Measurements from ENCODE around the gene SURF2.
A peak's percentile ranks its signal among the peaks of the same experiment; 100 is the strongest.
"Not testable (repeated sequence)": the region's sequence is repeated elsewhere in the genome, so short reads cannot be mapped to it uniquely, and the experiment has no call there.

Gene SURF2

GRCh38 chr9:133368249-133368881, 12.0 kb downstream of the SURF2 start:
- WGBS, 2 experiments (ENCODE audit: insufficient coverage in 2 of 2), result 96 to 97% methylated on average over 14 to 15 of the region's 18 CpGs
- no peak overlapping the region for H3K4me3 ChIP-seq (ENCODE audit: extremely low read depth, insufficient read depth, low read length, poor library complexity, severe bottlenecking)

GRCh38 chr9:133369422-133369821, 13.1 kb downstream of the SURF2 start:
- Histone ChIP-seq H3K27ac (ENCODE audit: low read depth, low read length, severe bottlenecking) (no peak overlapping the region), H3K4me1 (ENCODE audit: control insufficient read depth, insufficient read depth, low read length, poor library complexity, severe bottlenecking) (peaks cover 7% of the 10 kb centered on the region), H3K36me3 (ENCODE audit: control insufficient read depth, insufficient read depth, low read length) (peaks cover 98% of the 10 kb centered on the region), H3K9me3 (ENCODE audit: control insufficient read depth, low read length) (no peaks in the 10 kb centered on the region), H3K4me3 (ENCODE audit: extremely low read depth, insufficient read depth, low read length, poor library complexity, severe bottlenecking) (no peak overlapping the region)
- 86 to 87% methylated on average over 1 to 6 of the region's 6 CpGs for WGBS, 2 experiments (ENCODE audit: insufficient coverage in 2 of 2)

More at GRCh38 chr9:133368249-133368881, 12.0 kb downstream of the SURF2 start:
- Histone ChIP-seq H3K27ac (ENCODE audit: low read depth, low read length, severe bottlenecking) (no peak overlapping the region), H3K9me3 (ENCODE audit: control insufficient read depth, low read length) (no peaks in the 10 kb centered on the region), H3K36me3 (ENCODE audit: control insufficient read depth, insufficient read depth, low read length) (peaks cover 98% of the 10 kb centered on the region), H3K4me1 (ENCODE audit: control insufficient read depth, insufficient read depth, low read length, poor library complexity, severe bottlenecking) (peaks cover 7% of the 10 kb centered on the region)

DNA sequence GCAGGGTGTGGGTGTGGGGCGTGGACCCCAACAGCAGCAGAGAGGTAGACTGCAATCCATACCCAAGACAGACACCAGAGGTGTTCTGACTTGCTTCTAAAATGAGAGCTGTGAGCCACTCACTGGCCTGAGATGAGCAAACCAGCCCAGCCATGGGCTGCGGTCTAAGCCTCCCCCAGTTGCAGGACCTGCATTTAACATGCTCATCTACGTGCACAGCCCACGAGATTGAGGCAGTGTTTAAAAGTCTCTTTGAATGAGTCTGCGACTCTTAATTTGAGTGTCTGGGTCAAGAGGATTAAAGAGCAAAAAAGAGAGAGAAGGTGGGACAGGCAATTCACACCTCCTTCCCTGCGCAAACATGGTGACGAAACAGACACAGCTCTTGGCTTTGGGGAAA, 13.6 kb downstream of the SURF2 start:
- Histone ChIP-seq H3K4me3 (ENCODE audit: extremely low read depth, insufficient read depth, low read length, poor library complexity, severe bottlenecking) (no peak overlapping the region), H3K9me3 (ENCODE audit: control insufficient read depth, low read length) (no peaks in the 10 kb centered on the region), H3K4me1 (ENCODE audit: control insufficient read depth, insufficient read depth, low read length, poor library complexity, severe bottlenecking) (peaks cover 7% of the 10 kb centered on the region), H3K27ac (ENCODE audit: low read depth, low read length, severe bottlenecking) (no peak overlapping the region), H3K36me3 (ENCODE audit: control insufficient read depth, insufficient read depth, low read length) (peaks cover 93% of the 10 kb centered on the region)
- 92 to 99% methylated on average over 7 of the region's 7 CpGs for WGBS, 2 experiments (ENCODE audit: insufficient coverage in 2 of 2)

DNA sequence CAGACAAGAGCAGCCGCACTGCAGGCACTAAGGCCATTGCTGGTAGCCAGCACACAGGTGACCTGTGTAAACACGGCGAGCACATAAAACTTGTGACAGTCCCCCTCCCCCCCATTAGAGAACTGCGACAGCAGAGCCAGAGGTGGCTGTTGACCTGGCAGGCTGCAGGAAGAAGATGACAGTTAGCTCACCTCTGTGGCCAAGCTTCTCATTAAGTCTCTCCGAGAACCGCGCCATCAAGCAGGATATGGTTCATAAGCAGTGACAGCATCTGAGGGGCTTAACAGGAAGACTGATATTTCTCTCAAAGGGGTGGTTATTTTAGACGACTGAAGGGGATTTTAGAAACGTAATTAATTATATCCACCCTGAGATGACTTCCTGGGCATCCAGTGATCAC, 14.3 kb downstream of the SURF2 start:
- no peak overlapping the region for H3K27ac ChIP-seq (ENCODE audit: low read depth, low read length, severe bottlenecking)
- peaks cover 85% of the 10 kb centered on the region for H3K36me3 ChIP-seq (ENCODE audit: control insufficient read depth, insufficient read depth, low read length)
- peaks cover 7% of the 10 kb centered on the region for H3K4me1 ChIP-seq (ENCODE audit: control insufficient read depth, insufficient read depth, low read length, poor library complexity, severe bottlenecking)
- 92 to 96% methylated on average over 4 of the region's 9 CpGs for WGBS, 2 experiments (ENCODE audit: insufficient coverage in 2 of 2)
- no peak overlapping the region for H3K4me3 ChIP-seq (ENCODE audit: extremely low read depth, insufficient read depth, low read length, poor library complexity, severe bottlenecking)
- H3K9me3 ChIP-seq (ENCODE audit: control insufficient read depth, low read length), result no peaks in the 10 kb centered on the region

DNA sequence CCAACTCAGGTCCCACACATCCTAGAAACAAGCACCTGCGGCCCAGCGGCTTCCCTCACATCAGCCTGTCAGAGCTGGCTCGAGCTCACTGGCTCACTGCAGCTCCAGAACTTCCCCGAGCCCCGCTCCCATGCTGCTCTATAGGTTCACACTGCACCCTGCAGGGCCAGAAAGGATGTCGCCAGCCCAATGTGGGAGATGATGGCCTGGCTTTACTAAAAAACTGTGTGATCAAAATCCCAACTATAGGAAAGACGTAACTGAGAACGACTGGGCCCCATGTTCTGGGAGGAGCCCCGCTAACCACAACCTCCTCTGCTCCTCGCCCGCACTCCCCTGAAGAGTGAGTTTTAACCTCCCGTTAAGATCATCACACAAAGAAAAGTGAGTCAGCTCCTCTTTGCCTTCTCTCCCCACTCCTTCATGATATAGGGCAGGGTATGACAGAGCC, 14.9 kb downstream of the SURF2 start:
- H3K4me3 ChIP-seq (ENCODE audit: extremely low read depth, insufficient read depth, low read length, poor library complexity, severe bottlenecking), result no peak overlapping the region
- peaks cover 7% of the 10 kb centered on the region for H3K4me1 ChIP-seq (ENCODE audit: control insufficient read depth, insufficient read depth, low read length, poor library complexity, severe bottlenecking)
- WGBS, 2 experiments (ENCODE audit: insufficient coverage in 2 of 2), result 87 to 93% methylated on average over 11 to 12 of the region's 12 CpGs
- H3K27ac ChIP-seq (ENCODE audit: low read depth, low read length, severe bottlenecking), result no peak overlapping the region
- H3K36me3 ChIP-seq (ENCODE audit: control insufficient read depth, insufficient read depth, low read length), result peaks cover 79% of the 10 kb centered on the region
- H3K9me3 ChIP-seq (ENCODE audit: control insufficient read depth, low read length), result no peaks in the 10 kb centered on the region

DNA sequence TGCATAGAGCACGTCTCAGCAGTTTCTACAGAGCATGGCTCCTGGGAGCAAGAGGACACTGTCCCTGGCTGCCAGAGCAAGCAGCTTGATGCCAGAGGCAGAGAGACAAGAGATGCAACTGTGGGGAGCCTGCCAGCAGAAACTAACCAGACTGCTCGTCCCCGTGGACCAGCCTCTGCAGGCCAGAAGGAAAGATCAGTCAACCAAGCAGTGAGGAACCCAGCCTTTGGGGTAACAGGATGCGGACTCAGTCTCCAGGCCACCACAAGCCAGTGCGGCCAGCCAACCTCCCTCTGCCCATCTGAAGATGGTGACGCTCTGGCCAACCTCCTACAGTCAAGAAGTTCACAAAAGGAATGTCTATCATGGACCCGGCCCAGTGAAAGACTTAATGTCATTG, 15.8 kb downstream of the SURF2 start:
- WGBS, 2 experiments (ENCODE audit: insufficient coverage in 2 of 2), result 93 to 100% methylated on average over 4 to 5 of the region's 7 CpGs
- peaks cover 72% of the 10 kb centered on the region for H3K36me3 ChIP-seq (ENCODE audit: control insufficient read depth, insufficient read depth, low read length)

GRCh38 chr9:133374612-133375115, 18.3 kb downstream of the SURF2 start:
- peaks cover 47% of the 10 kb centered on the region for H3K36me3 ChIP-seq (ENCODE audit: control insufficient read depth, insufficient read depth, low read length)
- WGBS, 2 experiments (ENCODE audit: insufficient coverage in 2 of 2), result 31 to 40% methylated on average over 9 to 10 of the region's 12 CpGs
- peaks cover 7% of the 10 kb centered on the region for H3K4me1 ChIP-seq (ENCODE audit: control insufficient read depth, insufficient read depth, low read length, poor library complexity, severe bottlenecking)
- no peaks in the 10 kb centered on the region for H3K9me3 ChIP-seq (ENCODE audit: control insufficient read depth, low read length)
- peak overlapping the region; percentile 87 for H3K4me3 ChIP-seq (ENCODE audit: extremely low read depth, insufficient read depth, low read length, poor library complexity, severe bottlenecking)
- H3K27ac ChIP-seq (ENCODE audit: low read depth, low read length, severe bottlenecking), result peak overlapping the region; percentile 99

More for the DNA sequence above, 15.8 kb downstream of the SURF2 start:
- peaks cover 7% of the 10 kb centered on the region for H3K4me1 ChIP-seq (ENCODE audit: control insufficient read depth, insufficient read depth, low read length, poor library complexity, severe bottlenecking)
- no peak overlapping the region for H3K27ac ChIP-seq (ENCODE audit: low read depth, low read length, severe bottlenecking)
- no peaks in the 10 kb centered on the region for H3K9me3 ChIP-seq (ENCODE audit: control insufficient read depth, low read length)
- no peak overlapping the region for H3K4me3 ChIP-seq (ENCODE audit: extremely low read depth, insufficient read depth, low read length, poor library complexity, severe bottlenecking)

DNA sequence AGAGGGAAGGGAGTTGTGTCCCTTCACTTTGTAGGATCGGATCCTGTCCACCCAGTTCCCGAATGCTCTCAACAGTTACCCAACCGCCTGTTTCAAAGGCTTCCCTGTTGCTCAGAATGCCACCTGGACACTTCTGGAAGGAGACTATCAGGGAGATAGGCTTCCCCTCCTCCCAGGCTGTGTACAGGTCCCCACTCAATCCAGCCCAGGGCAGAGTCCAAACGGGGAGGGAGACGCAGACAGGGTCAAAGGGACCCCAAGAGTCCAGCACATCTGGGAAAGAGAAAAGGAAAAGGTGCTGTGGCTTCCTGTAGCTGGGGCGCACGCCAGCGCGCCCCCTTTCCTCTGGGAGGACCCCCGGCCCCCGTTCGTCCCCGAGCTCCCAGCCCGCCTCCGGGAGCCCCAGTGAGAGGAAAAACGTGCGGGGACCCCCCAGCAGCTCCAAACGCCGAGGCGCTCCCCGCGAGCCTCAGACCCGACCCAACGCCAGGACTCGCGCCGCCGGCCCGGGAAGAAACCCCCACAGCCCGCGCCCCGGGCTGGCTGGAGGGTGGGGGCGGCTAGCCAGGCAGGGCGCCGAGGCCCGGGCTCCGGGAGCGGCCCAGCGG, 18.9 kb downstream of the SURF2 start:
- Histone ChIP-seq H3K27ac (ENCODE audit: low read depth, low read length, severe bottlenecking) (peak overlapping the region; percentile 99), H3K4me1 (ENCODE audit: control insufficient read depth, insufficient read depth, low read length, poor library complexity, severe bottlenecking) (peaks cover 7% of the 10 kb centered on the region), H3K9me3 (ENCODE audit: control insufficient read depth, low read length) (no peaks in the 10 kb centered on the region)

DNA sequence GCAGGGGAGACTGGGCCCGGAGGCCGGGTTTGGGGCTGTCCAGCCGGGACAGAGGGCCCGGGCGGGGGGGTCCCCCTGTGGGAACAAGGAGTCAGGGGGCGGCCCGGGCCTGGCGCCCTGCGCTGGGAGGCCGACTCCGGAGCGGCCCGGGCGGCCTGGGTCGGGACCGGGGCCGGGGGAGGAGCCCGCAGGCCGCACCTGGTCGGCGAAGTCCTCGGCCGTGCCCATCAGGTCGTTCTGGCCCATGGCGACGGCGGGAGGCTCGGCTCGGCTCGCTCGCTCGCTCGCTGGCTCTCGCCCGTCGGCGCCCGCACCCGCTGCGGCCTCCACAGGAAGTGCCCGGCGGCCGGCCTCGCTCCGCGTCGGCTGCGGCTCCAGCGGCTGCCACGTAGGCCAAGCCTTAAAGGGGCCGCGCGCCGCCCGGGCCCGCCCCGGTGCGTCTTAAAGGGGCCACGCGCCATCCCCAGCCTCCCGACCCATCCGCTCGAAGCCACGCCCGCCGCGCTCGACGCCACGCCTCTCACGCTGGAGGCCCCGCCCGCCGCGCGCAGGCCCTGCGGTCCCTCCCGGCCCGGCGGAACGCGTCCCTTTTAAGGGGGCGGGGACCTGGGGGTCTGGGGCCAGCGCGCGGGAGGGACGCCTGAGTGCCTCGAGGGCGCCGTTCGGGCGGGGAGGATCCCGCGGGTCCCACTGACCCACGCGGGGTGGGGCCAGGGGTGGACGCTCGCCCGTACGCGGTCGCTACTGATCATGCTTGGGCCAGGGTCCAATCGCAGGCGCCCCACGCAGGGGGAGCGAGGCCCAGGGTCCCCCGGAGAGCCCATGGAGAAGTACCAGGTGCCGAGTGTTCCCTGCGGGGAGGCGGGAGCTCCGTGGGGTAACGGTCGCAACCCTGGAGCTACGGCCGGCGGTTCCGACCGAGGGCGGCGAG, 19.6 kb downstream of the SURF2 start, which contains the start of the genes STKLD1 and SURF4:
Gene STKLD1, plus strand, starts transcription at position 643 of the 931 bp plus-strand sequence. Its CDS starts 108 bp downstream, at position 751.
Gene SURF4, minus strand, starts transcription at position 337 of the 931 bp plus-strand sequence. Its CDS starts 91 bp downstream, at position 246.
- Histone ChIP-seq H3K4me3 (ENCODE audit: extremely low read depth, insufficient read depth, low read length, poor library complexity, severe bottlenecking) (peak within 1 kb of the TSS; percentile 87), H3K36me3 (ENCODE audit: control insufficient read depth, insufficient read depth, low read length) (peaks cover 34% of the 10 kb centered on the region), H3K27ac (ENCODE audit: low read depth, low read length, severe bottlenecking) (peak within 1 kb of the TSS; percentile 99), H3K9me3 (ENCODE audit: control insufficient read depth, low read length) (no peaks in the 10 kb centered on the region), H3K4me1 (ENCODE audit: control insufficient read depth, insufficient read depth, low read length, poor library complexity, severe bottlenecking) (peaks cover 7% of the 10 kb centered on the region)
- WGBS, 2 experiments (ENCODE audit: insufficient coverage in 2 of 2), result 2 to 3% methylated on average over 80 to 109 of the region's 120 CpGs

More for the DNA sequence above, 18.9 kb downstream of the SURF2 start:
- 0% methylated on average over 25 to 32 of the region's 39 CpGs for WGBS, 2 experiments (ENCODE audit: insufficient coverage in 2 of 2)
- Histone ChIP-seq H3K4me3 (ENCODE audit: extremely low read depth, insufficient read depth, low read length, poor library complexity, severe bottlenecking) (peak overlapping the region; percentile 87), H3K36me3 (ENCODE audit: control insufficient read depth, insufficient read depth, low read length) (peaks cover 42% of the 10 kb centered on the region)

DNA sequence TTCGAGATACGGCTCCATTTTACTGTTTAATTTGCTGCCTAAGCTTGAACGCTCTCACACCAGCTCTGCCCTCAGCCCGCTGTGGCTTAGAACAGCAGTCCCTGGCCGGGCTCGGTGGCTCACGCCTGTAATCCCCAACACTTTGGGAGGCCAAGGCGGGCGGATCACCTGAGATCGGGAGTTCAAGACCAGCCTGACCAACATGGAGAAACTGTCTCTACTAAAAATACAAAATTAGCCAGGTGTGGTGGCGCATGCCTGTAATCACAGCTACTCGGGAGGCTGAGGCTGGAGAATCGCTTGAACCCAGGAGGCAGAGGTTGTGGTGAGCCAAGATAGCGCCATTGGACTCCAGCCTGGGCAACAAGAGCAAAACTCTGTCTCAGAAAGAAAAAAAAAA, 20.9 kb downstream of the SURF2 start:
- H3K4me1 ChIP-seq (ENCODE audit: control insufficient read depth, insufficient read depth, low read length, poor library complexity, severe bottlenecking); H3K9me3 ChIP-seq (ENCODE audit: control insufficient read depth, low read length); H3K4me3 ChIP-seq (ENCODE audit: extremely low read depth, insufficient read depth, low read length, poor library complexity, severe bottlenecking); H3K27ac ChIP-seq (ENCODE audit: low read depth, low read length, severe bottlenecking): not testable (repeated sequence)
- H3K36me3 ChIP-seq (ENCODE audit: control insufficient read depth, insufficient read depth, low read length), result peaks cover 21% of the 10 kb centered on the region
- WGBS, 2 experiments (ENCODE audit: insufficient coverage in 2 of 2), result 89 to 95% methylated on average over 10 to 13 of the region's 14 CpGs

All from mesodermal cell (in vitro differentiated cells).